Measurements from ENCODE around the gene PTGES3.

Gene PTGES3

DNA sequence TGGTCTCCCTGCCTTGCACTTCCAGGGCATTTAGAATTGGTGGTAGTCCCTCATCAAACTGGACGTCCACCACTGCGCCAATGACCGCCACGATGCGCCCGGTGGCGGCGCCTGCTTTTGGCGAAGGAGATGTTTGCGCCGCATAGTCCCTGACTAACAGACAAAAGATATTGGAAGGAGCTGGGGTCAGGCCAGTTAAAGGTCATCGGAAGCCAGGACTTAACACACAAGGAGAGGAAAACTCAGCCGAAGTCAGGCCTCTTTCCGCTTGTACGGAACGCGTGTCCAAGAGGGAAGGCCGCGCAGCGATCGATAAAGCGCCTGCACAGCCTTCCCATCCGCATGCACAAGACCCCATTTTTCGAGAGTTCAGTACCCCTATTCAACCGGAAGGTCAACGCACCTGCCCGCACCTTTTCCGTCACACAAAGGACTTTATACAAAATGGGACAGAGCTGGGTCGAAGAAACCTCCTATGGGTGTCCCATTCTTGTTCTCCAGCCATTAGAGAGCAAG lies 42.8 kb downstream of the PTGES3 start:
- Histone ChIP-seq H3K9ac (ENCODE audit: low read depth, low read length) (peak overlapping the region; percentile 100), H3K4me3 (ENCODE audit: low read depth, low read length) (peak overlapping the region; percentile 98), H3K27me3 (ENCODE audit: control insufficient read depth, insufficient read depth, low read length) (no peaks in the 10 kb centered on the region), H3K9me3 (ENCODE audit: control insufficient read depth, insufficient read depth, low read length) (no peaks in the 10 kb centered on the region), H3K4me1 (ENCODE audit: control insufficient read depth, insufficient read depth, low read length) (peaks cover 5% of the 10 kb centered on the region), H3K36me3 (ENCODE audit: control insufficient read depth, insufficient read depth, low read length) (peaks cover 38% of the 10 kb centered on the region)

DNA sequence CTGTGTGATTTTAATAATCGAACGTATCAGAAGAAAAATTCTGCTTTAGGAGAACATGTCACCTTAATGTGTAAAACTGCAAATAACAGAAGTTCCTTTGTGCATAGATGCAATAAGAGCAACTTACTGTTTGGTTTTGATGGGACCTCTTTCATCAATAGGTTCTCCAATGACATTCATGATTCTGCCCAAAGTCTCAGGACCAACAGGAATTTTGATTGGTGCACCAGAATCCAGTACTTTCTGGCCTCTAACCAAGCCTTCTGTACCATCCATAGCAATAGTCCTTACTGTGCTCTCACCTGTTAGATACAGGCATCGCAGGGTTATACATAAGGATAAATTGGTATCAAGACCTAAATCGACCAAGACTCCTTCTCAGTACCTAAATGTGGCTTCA lies 43.4 kb downstream of the PTGES3 start:
- peaks cover 5% of the 10 kb centered on the region for H3K4me1 ChIP-seq (ENCODE audit: control insufficient read depth, insufficient read depth, low read length)
- peaks cover 42% of the 10 kb centered on the region for H3K36me3 ChIP-seq (ENCODE audit: control insufficient read depth, insufficient read depth, low read length)
- H3K27me3 ChIP-seq (ENCODE audit: control insufficient read depth, insufficient read depth, low read length), result no peaks in the 10 kb centered on the region
- peak overlapping the region; percentile 98 for H3K4me3 ChIP-seq (ENCODE audit: low read depth, low read length)
- no peaks in the 10 kb centered on the region for H3K9me3 ChIP-seq (ENCODE audit: control insufficient read depth, insufficient read depth, low read length)
- H3K9ac ChIP-seq (ENCODE audit: low read depth, low read length), result peak overlapping the region; percentile 100

DNA sequence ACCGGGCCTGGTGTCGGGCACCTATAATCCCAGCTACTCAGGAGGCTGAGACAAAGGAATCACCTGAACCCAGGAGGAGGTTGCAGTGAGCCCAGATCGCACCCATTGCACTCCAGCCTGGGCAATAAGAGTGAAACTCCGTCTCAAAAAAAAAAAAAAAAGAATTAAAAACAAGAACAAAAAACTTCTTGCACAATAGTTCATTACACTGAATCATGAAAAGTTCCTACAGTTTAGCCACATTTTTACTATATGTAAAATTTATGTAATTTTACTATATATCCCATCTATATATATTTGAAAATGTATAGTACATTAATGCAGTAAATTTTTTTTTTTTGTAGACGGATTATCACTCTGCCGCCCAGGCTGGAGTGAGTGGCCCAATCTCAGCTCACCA lies 46.9 kb downstream of the PTGES3 start:
- peaks cover 2% of the 10 kb centered on the region for H3K4me1 ChIP-seq (ENCODE audit: control insufficient read depth, insufficient read depth, low read length)

DNA sequence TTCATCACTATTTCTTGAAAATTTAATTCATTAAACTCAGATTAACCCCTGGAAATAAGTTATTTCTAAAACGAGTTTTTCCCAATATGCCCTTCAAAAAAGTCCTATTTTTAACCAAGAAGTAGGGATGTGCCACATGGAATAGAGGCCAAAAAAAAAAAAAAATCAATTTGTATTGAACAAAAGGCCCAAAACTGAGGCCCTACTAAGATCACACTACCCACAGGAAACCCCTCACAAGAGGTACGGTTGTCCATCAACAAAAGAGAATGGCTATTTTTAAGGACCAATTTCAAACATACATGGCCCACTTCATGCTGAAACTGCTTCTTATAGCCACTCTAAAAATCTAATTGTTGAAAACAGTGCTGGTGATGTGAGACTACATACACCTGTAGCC lies 50.5 kb downstream of the PTGES3 start:
- Histone ChIP-seq H3K9me3 (ENCODE audit: control insufficient read depth, insufficient read depth, low read length) (no peaks in the 10 kb centered on the region), H3K27me3 (ENCODE audit: control insufficient read depth, insufficient read depth, low read length) (no peaks in the 10 kb centered on the region), H3K4me1 (ENCODE audit: control insufficient read depth, insufficient read depth, low read length) (peaks cover 9% of the 10 kb centered on the region), H3K9ac (ENCODE audit: low read depth, low read length) (no peak overlapping the region), H3K36me3 (ENCODE audit: control insufficient read depth, insufficient read depth, low read length) (peaks cover 40% of the 10 kb centered on the region), H3K4me3 (ENCODE audit: low read depth, low read length) (no peak overlapping the region)

More for the DNA sequence above, 46.9 kb downstream of the PTGES3 start:
- no peaks in the 10 kb centered on the region for H3K9me3 ChIP-seq (ENCODE audit: control insufficient read depth, insufficient read depth, low read length)
- H3K9ac ChIP-seq (ENCODE audit: low read depth, low read length), result no peak overlapping the region
- H3K27me3 ChIP-seq (ENCODE audit: control insufficient read depth, insufficient read depth, low read length), result no peaks in the 10 kb centered on the region
- H3K4me3 ChIP-seq (ENCODE audit: low read depth, low read length), result no peak overlapping the region
- H3K36me3 ChIP-seq (ENCODE audit: control insufficient read depth, insufficient read depth, low read length), result peaks cover 61% of the 10 kb centered on the region

DNA sequence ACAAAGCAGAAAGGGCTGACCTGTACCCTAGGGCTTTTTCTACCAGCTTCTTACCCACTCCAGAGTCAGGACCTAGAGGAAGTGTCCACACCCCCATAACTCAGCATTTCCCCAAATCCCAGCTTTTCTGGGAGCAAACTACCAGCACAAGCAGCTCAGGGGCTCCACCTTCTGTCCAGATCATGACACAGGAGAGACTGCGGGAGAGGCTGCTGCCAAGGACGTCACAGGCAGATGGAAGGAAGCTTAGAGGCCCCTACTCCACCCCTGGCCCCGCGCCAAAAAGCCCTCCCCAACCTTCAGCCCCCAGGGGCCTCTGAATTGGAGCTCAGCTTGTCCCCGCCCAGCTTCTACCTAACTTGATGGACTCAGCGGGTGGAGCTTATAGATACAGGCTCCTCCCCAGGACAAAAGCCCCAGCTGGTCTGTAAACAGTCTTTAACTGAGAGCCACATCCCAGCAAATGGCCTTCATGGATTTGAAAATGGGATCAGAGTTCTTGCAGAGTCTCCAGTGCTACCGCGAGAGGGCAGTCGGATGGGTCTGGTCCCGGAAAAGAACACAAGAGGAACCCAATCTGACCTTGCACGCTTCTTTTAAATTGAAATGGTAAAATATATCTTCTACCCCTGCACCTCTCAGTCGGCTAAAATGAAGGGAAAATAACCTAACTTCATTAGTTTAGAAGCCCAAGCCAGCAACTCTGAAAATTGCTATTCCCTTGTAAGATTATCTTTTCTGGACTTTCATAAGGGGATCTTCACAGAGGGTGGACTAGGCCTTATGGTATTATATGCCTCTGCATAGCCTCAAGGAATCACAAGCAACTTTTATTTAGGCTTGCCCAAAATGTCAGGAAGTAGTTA lies 51.2 kb downstream of the PTGES3 start:
- peaks cover 33% of the 10 kb centered on the region for H3K36me3 ChIP-seq (ENCODE audit: control insufficient read depth, insufficient read depth, low read length)
- peaks cover 13% of the 10 kb centered on the region for H3K4me1 ChIP-seq (ENCODE audit: control insufficient read depth, insufficient read depth, low read length)
- no peak overlapping the region for H3K9ac ChIP-seq (ENCODE audit: low read depth, low read length)
- H3K9me3 ChIP-seq (ENCODE audit: control insufficient read depth, insufficient read depth, low read length), result no peaks in the 10 kb centered on the region
- no peaks in the 10 kb centered on the region for H3K27me3 ChIP-seq (ENCODE audit: control insufficient read depth, insufficient read depth, low read length)
- peak overlapping the region; percentile 93 for H3K4me3 ChIP-seq (ENCODE audit: low read depth, low read length)

DNA sequence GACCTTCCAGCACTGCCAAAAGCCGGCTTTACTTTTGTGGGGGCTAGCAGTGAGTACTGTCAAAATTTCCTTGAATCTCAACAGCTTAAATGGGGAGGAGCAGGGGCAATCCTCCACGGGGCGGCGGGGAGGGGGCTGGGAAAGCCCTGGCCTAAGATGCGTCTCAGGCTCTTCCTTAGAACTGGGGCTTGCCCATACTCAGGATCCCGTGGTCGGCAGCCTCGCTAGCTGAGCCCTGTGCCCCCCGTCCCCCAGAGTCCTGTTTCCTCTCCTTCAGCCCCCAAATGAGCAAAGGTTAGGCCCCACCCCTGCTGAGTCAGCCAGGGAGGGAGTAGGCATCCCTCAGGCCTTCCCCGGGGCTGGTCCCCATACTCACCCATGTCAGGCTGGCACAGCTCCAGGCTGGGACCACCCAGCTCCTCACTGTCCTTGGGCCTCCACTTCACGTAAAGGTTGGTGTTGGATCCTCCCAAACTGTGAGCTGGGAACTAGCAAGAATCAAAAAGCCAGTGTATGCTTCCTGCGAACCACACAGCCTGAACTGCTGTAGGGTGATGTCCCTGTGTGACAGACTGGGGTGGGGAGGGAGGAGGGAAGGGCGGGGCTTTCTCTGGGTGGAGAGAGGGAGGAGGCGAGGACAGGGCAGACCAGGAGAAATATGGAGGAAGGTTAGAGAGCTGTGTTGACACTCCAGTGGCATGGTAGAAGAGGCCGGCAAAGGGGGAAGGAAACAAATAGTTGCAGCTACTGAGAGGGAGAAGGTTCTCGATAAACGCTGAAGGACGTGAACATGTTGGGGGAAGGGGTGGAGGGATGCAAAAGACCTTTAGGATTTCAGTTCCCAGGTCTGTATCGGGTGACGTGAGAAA lies 52.0 kb downstream of the PTGES3 start:
- Histone ChIP-seq H3K9me3 (ENCODE audit: control insufficient read depth, insufficient read depth, low read length) (no peaks in the 10 kb centered on the region), H3K9ac (ENCODE audit: low read depth, low read length) (no peak overlapping the region), H3K4me3 (ENCODE audit: low read depth, low read length) (peak overlapping the region; percentile 93), H3K27me3 (ENCODE audit: control insufficient read depth, insufficient read depth, low read length) (no peaks in the 10 kb centered on the region), H3K4me1 (ENCODE audit: control insufficient read depth, insufficient read depth, low read length) (peaks cover 18% of the 10 kb centered on the region), H3K36me3 (ENCODE audit: control insufficient read depth, insufficient read depth, low read length) (peaks cover 25% of the 10 kb centered on the region)

DNA sequence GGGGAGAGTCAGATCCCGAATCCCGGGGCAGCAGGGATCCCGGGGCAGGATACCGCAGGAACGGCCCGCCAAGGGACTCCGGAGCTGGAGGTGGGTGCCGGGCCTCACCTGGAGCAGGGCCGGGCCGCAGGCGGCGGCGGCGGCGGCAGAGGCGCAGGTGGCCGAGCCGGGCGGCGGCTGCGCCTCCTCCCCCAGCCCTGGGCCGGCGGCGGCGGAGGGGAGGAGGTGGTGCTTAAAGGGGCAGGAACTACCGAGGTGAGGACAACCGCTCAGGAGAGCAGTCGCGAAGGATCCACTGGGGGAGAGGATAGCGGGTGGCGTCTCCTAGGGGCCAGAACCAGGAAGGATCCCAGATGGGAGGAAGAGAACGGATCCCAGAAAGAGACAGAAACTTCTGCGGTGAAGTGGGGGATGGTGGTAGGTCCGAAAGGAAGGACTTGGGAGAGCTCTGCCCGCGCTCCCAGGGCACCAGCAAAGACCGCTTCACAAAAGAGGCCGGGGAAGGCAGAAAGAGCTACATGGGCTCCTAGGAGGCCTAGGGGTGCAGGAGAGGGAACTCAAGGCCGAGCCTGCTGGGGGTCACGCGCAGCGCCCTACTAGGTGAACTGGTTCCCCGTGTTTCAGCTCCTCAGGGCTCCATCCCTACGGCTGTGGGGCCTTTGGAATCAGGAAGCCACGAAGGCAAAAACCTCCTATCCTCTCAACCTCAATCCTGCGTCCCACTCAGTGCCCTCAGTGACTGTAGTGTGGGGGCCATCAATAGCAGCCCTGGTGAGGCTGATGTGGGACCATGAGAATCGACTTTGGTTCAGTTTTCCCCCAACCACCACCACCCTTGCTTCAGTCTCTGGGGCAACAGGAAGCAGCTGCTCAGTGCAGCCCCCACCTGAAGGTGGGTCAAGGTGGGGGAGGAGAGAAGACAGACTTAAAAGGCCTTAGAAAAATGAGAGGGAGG lies 53.0 kb downstream of the PTGES3 start:
- Histone ChIP-seq H3K9ac (ENCODE audit: low read depth, low read length) (peak overlapping the region; percentile 81), H3K27me3 (ENCODE audit: control insufficient read depth, insufficient read depth, low read length) (no peaks in the 10 kb centered on the region), H3K4me1 (ENCODE audit: control insufficient read depth, insufficient read depth, low read length) (peaks cover 21% of the 10 kb centered on the region)

DNA sequence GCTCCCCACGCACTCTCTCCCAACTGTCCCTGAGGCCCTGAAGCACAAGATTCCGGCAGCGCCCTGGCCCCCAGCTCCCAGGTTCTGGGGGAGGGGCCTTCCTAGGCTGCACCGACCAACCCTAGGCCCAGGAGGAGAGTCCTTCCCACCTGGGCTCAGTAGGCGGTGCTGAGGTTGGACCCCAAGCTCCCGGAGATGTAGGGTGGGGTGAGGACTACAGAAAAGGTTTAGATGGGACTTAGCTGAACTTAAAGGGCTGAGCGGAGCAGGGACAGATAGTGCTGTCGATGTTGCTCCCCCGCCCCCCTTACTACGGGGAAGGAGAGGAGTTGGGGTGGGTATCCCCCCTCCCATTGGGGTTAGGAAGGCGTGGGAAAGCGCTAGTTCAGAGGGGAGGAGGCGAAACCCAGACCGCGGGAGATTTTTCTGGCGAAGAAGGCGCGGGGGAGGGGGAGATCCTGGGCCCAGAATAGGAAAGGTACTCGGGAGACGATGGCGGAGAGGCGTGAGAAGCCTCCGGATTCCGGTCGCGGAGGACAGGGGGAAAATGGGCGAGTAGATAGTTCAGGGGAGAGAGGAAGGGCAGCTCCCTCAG lies 53.7 kb downstream of the PTGES3 start:
- Histone ChIP-seq H3K36me3 (ENCODE audit: control insufficient read depth, insufficient read depth, low read length) (peaks cover 17% of the 10 kb centered on the region), H3K9me3 (ENCODE audit: control insufficient read depth, insufficient read depth, low read length) (no peaks in the 10 kb centered on the region), H3K9ac (ENCODE audit: low read depth, low read length) (peak overlapping the region; percentile 54), H3K4me1 (ENCODE audit: control insufficient read depth, insufficient read depth, low read length) (peaks cover 21% of the 10 kb centered on the region), H3K27me3 (ENCODE audit: control insufficient read depth, insufficient read depth, low read length) (no peaks in the 10 kb centered on the region), H3K4me3 (ENCODE audit: low read depth, low read length) (peak overlapping the region; percentile 93)

More for the DNA sequence above, 53.0 kb downstream of the PTGES3 start:
- peaks cover 23% of the 10 kb centered on the region for H3K36me3 ChIP-seq (ENCODE audit: control insufficient read depth, insufficient read depth, low read length)
- peak overlapping the region; percentile 93 for H3K4me3 ChIP-seq (ENCODE audit: low read depth, low read length)
- no peaks in the 10 kb centered on the region for H3K9me3 ChIP-seq (ENCODE audit: control insufficient read depth, insufficient read depth, low read length)

DNA sequence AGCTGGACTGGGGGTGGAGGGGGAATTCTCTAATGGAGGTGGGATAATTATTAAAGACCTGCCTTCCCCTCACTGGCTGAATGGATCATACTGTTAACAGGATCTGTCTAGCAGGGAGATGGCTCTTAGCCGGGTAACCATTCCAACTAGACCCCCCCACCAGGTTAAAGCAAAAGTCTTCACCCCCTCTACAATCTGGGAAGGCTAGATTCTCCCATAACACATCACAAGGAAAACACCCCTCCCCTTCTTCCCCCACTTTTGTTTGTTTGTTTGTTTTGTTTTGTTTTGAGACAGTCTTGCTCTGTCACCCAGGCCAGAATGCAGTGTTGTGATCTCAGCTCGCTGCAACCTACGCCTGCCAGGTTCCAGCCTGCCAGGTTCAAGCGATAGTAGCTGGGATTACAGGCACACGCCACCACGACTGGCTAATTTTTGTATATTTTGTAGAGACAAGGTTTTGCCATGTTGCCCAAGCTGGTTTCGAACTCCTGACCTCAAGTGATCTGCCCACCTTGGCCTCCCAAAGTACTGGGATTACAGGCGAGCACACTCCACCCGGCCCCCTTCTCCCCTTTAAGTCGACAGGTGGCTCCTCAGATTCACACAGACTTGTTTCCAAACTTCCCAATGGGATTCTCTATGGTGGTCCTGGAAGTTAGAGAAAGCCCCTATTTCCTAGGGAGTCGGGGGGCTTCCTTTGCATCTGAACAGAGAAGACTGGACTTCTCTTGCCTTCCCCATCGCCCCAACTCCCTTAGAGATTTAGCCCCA lies 54.4 kb downstream of the PTGES3 start:
- peak overlapping the region; percentile 37 for H3K9ac ChIP-seq (ENCODE audit: low read depth, low read length)
- no peaks in the 10 kb centered on the region for H3K27me3 ChIP-seq (ENCODE audit: control insufficient read depth, insufficient read depth, low read length)
- H3K36me3 ChIP-seq (ENCODE audit: control insufficient read depth, insufficient read depth, low read length), result peaks cover 10% of the 10 kb centered on the region
- H3K9me3 ChIP-seq (ENCODE audit: control insufficient read depth, insufficient read depth, low read length), result no peaks in the 10 kb centered on the region
- H3K4me3 ChIP-seq (ENCODE audit: low read depth, low read length), result peak overlapping the region; percentile 93
- peaks cover 21% of the 10 kb centered on the region for H3K4me1 ChIP-seq (ENCODE audit: control insufficient read depth, insufficient read depth, low read length)

DNA sequence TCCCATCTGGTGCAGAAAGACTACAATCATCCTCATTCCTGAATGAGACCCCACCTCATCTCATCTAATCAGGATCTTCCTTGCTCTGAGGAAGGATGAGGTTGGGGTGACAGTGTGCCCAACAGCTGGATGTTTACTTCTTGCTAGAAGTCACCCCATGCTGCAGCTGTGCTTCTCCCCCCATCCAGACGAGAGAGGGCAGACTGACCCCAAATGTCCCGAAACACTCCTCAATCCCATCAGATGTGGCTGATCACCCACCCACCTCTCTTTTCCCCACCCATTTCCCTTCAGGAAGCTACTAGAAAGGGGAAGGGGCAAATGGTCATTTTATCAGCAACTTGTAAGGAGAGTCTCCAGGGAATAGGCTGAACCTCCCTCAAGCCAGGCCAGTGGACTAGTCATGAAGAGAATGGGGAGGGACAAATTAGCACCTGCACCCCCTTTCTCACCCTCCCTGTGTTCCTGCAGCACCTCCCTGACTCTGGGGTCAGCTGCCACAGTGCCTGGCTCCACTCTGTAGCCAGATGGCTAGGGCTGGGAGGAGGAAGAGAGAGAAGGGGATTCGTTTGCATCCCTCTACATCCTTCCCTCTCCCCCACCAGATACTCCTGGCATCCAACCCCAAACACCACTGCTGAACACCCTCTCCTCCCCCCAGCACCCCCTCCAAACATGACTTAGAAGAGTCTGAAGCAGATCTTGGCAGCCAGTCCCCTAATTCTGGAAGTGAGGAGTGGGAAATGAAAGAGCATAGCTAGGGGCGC lies 55.2 kb downstream of the PTGES3 start:
- peaks cover 21% of the 10 kb centered on the region for H3K4me1 ChIP-seq (ENCODE audit: control insufficient read depth, insufficient read depth, low read length)
- peaks cover 3% of the 10 kb centered on the region for H3K36me3 ChIP-seq (ENCODE audit: control insufficient read depth, insufficient read depth, low read length)
- H3K9me3 ChIP-seq (ENCODE audit: control insufficient read depth, insufficient read depth, low read length), result no peaks in the 10 kb centered on the region
- H3K4me3 ChIP-seq (ENCODE audit: low read depth, low read length), result peak overlapping the region; percentile 49
- H3K27me3 ChIP-seq (ENCODE audit: control insufficient read depth, insufficient read depth, low read length), result no peaks in the 10 kb centered on the region
- H3K9ac ChIP-seq (ENCODE audit: low read depth, low read length), result no peak overlapping the region

Measured in iPS-15b (cell line).